HG02973 (cell line): Measurements from ENCODE around the gene GPR89B.
"Not testable (repeated sequence)": the region's sequence is repeated elsewhere in the genome, so short reads cannot be mapped to it uniquely, and the experiment has no call there.

Experiments
- ATAC-seq: cut with Tn5 transposase; IDR thresholded peaks from one replicate; pipeline ENCODE4 v1.9.1; 2021; ENCODE audit warnings: moderate library complexity; ENCODE audit not compliant: unreplicated experiment

The GPR89B gene

DNA sequence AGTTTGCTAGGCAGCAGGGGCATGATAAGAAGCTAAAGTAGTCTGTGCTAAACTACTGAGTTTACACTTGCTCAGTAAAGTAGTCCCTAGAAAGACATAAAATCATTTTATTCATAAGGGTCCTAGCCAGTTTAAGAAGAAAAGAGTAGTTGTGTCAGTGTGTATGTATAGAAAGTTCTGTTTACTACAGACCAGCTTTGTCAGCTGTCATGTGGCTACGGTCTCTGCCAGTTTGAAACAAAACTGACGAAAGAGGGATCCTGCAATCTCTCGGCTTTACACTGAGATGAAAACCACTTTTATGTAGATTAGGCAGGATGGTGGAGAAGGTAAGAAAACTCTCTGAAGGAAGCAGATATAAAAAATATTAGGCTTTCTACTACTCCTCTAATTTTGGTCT is 7.1 kb downstream of the GPR89B start:
- ATAC-seq, result not testable (repeated sequence)

DNA sequence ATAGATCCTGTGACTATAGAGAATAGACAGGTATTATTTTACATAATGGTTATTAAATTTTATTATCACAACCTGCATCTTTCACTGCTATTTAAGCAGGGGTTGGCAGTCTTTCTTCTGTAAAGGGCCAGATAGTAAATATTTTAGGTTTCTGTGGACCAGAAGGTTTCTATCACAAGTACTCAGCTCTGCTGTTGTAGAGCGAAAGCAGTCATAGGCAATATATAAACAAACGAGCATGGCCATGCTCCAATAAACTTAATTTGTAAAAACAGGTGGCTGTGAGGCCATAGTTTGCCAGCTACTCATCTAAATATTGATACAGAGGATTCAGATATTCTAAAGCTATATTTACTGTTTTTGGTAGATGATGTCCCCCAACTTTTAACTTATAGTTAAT is 12.2 kb downstream of the GPR89B start:
- not testable (repeated sequence) for ATAC-seq

DNA sequence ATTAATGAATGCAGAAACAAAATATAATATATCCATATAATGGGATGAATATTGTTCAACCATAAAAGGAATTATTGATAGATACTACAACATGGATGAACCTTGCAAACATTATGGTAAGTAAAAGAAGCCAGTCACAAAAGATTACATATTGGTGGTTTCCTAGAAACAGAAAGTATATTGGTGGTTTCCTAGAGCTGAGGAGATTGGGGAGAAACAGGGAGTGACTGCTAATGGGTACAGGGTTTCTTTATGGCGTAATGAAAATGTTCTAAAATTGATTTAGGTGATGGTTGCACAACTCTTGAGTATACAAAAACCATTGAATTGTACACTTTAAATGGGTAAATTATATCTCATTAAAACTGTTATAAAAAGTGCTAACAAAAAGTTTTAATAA is 14.3 kb downstream of the GPR89B start:
- ATAC-seq, result not testable (repeated sequence)

DNA sequence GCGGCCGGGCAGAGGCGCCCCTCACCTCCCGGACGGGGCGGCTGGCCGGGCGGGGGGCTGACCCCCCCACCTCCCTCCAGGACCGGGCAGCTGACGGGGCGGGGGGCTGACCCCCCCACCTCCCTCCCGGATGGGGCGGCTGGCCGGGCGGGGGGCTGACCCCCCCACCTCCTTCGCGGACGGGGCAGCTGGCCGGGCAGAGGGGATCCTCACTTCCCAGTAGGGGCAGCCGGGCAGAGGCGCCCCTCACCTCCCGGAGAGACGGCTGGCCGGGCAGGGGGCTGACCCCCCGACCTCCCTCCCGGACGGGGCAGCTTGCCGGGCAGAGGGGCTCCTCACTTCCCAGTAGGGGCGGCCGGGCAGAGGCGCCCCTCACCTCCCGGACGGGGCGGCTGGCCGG is 21.3 kb downstream of the GPR89B start:
- ATAC-seq, result not testable (repeated sequence)

DNA sequence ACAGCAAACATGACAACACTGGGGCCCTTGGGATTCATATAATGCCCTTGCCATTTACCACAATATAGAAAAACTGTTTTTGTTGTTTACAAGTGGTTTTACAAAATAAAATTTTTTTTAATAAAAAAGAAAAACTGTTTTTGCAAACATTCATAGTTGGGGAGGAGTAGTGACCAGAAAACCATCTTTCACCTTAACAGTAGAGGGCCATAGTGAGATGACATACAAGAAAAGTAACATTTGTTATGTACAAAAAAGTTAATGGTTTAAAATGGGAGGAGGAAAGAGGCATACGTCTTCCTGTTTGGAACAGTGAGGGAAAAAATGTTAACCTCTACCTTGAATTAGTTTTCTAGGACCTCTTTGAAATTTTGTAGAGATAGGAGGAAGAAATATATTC is 30.7 kb downstream of the GPR89B start:
- ATAC-seq, result not testable (repeated sequence)

DNA sequence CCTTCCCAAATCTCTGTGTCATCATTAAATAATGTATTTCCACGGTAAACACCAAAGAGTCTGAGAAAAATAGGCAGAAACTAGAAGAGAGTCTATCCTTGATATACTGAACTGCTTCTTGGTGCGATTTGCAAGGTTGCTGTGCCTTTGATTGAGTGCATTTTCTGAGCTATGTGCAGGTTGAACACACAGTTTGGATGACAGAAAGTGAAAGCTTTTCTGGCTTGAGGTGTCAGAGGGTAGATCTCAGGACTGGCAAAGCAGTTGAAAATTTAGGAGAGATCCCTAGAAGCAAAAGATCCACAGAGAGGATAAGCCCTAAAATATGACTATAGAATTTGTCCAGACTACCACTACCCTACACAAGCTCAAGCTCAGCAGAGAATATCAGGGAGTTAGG is 31.5 kb downstream of the GPR89B start:
- not testable (repeated sequence) for ATAC-seq

DNA sequence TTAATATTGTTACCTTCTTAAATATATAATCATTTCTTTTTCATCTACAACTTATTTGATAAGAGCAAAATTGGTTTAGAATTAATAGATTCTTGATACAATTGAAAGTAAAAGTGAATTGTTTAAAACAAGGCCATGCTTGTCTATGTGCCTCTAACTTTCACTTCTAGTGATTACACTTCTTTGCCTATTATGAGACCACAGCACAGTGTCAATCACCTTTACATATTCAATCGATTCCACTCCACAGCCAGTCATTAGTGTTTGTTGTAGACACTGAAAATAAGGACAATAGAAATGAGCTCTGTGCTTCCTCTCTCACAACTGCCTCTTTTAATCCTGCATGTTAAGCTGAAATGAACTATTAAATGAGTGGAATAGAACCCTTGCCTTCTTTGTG is 36.4 kb downstream of the GPR89B start:
- ATAC-seq, result not testable (repeated sequence)

DNA sequence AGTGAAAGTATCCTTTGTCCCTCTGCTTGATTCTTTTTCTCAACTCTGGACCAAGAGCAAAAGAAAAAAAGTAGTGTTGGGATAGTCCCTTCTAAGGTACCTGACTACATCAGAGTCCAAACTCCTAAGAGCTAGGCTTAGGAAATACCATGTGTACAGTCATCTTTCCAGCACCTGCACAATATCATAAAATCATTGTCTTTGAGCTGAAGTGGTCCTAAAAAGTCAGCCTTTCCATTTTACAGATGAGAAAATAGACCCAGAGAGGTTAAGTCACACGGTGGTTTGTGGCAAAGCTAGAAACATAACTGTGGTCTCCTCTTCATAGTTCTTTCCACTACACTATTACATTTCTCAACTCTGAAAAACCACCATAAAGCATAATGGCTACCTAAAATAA is 38.4 kb downstream of the GPR89B start:
- not testable (repeated sequence) for ATAC-seq

DNA sequence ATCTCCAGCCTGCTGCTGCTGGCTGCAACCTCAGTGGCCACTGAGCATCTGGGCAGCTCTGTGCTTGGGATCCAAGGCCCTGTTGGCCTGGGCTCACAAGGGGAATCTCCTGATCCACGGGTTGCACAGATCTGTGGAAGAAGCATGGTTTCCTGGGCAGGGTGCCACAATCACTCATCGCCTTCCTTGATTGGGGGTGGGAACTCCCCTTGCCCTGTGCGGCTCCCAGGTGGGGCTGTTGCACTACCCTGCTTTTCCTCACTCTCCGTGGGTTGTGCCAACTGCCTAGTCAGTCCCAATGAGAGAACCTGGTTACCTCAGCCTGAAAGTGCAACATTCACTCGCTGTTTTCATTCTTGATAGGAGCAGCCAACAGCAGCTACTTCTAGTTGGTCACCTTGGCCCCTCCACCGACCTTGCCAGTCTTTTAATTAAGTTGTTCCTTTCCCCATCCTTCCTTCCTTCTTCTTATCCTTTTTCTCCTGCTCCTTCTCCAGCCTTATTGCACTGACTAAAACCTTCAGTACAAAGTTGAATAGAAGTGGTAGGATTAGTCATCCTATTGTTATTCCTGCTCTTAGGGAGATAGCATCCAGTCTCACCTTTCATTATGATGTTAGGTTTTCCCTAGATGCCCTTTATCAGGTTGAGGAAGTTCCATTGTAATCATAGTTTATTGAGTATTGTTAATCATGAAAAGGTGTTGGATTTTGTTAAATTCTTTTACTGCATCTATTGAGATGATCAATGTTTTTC is 50.9 kb downstream of the GPR89B start:
- ATAC-seq, result not testable (repeated sequence)

DNA sequence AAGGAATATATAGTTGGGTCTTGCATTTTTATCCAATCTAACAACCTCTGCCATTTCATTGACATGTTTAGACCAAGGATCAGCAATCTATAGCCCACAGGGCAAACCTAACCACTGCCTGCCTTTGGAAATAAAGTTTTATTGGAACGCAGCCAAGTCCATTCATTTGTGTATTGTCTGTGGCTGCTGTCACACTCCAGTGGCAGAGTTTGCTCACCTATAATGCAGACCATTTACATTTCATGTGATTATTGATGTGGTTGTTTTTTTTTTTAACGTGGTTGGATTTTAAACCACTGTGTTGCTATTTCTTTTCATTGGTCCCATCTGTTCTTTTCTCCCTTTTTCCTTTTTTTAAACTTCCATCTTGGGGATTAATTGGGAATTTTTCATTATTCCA is 57.2 kb downstream of the GPR89B start:
- ATAC-seq, result not testable (repeated sequence)

DNA sequence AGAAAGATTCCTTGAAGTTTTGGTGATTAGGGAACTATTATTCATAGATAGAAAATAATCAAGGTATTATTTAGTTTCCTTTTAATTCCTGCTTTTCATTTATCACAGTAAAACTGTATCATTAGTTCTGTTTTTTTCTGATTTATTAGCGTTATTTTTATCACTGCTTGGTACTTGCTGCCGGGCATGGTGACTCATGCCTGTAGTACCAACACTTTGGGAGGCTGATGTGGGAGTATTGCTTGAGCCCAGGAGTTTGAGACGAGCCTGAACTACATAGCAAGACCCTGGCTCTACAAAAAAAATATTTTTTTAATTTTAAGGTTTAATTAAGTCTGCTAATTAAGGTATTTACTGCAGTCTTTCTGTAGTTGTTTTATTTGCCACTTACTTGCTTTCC is 59.7 kb downstream of the GPR89B start:
- not testable (repeated sequence) for ATAC-seq

DNA sequence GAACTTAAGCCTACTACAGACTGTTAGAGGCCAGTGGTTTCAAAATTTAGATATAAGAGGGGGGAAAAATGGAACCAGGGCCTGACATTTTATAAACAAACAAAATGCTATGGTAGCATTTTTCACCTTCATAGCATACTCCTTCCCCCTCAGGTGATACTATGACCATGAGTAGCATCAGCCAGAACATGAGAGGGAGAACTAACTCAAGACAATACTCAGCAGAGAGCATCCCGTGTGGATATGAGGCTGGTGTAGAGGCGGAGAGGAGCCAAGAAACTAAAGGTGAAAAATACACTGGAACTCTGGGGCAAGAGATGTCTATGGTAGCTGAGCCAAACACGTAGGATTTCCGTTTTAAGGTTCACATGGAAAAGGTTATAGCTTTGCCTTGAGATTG is 64.7 kb downstream of the GPR89B start:
- not testable (repeated sequence) for ATAC-seq

DNA sequence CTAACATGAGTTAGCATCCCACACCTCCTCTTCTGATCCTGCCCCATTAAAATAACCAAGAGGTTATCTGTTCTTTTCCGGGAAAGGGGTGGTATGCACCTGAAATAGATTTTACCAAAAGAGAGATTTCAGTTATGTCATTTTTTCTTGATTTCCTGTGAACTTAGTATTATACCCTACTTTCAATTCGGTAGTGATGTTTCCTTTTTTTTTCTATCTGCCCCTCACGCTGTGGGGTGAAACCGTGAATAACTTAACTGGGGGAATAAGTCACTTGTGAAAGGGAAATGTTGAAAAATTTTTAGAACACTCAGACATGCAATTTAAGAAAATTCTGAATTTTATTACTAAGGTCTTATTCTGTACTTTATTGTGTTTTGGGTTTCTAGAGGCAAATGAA is 65.2 kb downstream of the GPR89B start:
- not testable (repeated sequence) for ATAC-seq

DNA sequence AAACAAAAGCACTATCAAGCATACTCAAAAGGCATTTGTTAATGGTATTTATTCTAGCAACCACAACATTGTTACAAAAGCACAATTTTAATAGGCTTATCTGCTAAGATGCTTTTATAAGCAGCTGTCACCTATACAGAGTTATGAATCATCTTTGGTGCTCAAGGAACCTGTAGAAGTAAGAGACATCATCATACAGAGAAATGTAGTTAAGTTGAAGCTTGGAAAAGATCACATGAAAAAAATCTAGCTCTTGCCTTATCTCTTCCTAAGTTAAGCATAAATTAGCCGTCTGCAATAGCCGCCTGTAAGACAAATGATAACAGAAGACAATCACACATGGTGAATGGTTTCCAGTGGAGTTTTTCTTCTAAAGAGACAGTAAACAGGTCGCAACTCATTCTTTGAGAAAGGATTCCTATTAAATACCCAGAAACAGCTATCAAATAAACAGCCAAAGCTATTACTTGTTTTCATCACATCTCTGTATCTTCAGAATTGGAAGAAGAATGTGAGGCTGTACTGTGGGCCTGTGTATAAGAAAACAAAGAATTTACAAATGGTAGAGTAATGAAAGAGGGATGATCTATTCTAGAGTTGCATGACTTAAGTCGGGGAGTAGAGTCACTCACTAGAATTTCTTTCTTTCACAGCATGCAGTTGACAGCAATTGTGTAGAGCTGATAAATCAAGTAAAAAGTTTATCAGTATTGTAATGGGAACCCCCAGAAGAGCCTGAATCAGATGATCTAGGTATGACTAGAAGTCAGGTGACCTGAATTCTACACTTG is 65.8 kb downstream of the GPR89B start:
- ATAC-seq, result not testable (repeated sequence)

DNA sequence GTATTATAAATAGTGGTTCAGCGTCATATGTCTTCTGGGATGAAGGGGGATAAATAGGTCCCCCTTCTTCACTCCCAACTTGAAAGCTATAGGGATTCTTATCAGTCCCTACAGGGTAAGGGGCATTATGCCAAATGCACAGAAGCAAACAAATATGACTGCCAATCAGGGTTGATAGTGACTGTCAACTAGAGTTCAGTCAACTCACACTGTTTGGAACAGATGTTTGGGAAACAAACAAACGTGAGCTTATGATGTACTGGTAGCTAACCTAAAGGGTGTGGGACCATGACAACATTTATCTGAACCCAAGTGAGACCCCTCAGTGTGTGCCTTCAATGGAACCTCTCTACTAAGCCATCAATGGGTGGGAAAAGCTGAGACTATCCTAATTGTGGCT is 67.9 kb downstream of the GPR89B start:
- not testable (repeated sequence) for ATAC-seq

DNA sequence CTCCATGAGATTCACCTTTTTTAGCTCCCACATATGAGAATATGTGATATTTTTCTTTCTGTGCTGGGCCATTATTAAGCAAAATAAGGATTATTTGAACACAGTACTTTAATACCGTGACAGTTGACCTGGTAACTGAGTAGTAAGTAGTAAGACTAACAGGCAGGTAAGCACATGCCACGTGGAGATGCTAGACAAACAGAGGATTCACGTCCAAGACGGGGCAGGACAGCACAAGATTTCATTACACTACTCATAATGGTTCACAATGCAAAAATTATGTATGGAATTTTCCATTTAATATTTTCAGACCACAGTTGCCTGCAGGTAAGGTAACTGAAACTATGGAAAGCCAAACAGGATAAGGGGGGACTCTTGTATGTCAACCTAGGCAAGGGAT is 79.5 kb downstream of the GPR89B start:
- not testable (repeated sequence) for ATAC-seq

DNA sequence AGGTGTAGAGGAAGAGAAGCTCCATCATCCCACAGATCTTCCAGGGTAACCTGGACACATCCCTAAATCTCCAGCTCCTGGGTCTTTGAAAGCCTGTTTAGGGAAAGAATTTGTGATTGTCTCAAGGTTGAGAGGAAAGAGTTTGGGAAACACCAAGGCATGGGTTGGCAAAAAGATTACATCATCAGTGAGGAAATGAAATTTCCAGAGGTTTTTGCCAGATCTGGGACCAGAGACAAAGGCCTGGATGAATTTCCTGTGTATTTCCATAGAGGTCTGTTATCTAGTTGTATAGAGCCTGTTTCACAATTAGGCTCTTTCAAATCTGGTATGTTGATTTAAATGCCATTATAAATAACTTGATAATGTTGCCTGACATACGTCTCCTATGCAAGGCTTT is 82.3 kb downstream of the GPR89B start:
- no peak for ATAC-seq

DNA sequence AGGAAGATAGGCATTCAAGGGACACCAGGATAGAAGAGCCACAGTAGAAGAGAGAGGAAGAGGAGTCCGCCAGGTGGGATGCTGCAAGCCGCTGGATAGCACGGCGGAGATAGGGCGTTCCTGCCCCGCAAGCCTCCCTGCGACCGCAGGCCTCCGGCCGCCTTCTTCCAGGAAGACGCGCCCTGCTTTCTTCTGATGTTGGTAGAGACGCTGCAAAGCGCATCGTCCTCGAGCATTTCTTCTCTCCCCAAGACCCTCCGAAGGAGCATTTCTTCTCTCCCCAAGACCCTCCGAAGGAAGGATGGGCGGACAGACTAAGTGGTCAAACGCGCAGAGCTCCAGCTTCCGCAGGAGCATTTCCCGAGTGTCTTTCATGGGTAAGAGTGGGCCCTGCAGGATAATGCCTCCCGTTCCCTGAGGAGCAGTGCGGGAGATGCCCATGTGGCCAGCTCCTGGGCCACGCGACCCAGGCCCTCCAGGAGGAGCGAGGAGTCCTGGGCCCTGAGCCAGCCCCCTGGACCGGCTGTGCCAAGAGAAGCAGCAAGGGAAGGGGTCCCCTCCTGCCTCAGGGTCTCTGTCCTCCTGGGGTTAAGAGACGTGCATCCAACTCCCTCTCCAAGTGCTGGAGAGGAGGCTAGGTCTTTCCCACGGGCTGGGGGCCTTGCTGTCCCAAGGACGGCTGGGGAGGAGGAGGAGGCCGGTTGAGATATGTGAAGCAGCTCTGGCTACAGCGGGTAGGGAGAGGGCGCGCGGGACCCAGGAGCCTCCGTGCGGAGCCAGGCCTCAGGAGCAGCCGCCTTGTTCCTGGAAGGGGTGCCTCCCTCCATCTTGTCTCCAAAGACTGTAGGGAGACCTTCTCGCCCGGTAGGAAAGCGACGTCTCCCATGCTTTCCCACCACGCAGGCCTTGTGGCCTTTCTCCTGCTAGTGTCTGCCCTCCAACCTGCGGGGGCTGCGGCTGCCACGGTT is 85.2 kb downstream of the GPR89B start:
- ATAC-seq, result not testable (repeated sequence)

DNA sequence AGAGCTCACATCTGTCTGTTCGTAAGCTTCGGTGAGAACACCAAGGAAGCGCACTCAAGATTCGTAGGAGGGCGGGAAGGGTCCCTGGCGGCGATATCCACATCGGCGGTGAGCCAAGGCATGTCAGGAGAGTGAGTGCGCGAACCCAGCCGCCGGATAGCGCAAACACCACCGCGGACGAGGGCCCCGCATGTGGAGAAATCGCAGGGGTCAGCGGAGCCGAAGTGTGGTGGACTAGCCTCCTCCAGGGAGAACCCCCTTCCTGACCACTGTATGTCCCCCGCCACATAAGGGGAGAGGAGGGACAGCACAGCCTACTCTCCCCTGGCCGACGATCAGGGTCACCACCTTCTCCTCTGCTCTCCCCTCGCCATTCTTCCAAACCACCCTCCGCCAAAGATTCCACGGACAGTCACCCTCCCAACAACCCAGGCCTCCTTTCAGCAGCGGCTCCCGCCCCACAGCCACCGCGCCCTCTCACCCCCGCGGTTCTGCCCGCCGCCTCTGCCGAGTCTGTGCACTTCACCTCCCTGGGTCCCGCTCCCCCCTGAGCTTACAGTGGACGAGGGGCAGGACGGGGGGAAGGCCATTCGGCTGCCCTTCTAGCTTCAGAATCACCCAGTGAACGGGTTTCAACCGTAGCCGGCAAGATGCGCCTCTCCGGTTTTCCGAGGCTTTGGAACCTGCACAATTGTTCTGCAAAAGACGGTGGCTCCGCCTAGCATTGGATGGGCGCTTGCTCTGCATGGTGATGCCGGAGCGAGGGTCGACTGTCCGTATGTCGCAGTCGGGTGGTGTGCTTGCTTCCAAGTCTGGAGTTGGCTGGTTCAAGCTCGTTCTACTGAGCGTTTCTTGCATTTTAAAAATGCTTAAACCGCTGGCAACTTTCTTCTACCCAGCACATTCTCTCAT is 86.3 kb downstream of the GPR89B start:
- ATAC-seq, result not testable (repeated sequence)

DNA sequence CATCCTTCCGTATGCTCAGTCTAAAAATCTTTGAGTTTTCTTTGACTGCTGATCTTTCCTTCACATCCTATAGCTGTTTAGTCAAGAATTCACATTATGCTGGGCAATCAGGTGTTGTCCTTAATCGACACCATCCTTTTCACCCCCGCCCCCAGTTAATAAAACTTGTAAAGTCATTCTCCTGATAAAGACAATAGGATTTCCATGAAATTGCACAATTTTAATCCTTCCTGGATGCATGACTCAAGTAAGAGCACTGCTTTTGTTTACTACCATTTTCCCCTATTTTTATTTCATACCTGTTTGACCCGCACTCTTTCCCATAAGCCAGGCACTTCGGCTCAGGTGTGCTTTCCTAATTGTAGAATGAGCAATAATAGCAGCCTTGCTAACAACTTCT is 96.7 kb downstream of the GPR89B start:
- not testable (repeated sequence) for ATAC-seq
